Gastroesophageal sphincter (tissue), 2 donors: Measurements from ENCODE around the gene NRP2.

Source experiments
- POLR2A ChIP-seq, 2 donors: fragments of 450-650 bp; IDR thresholded peaks; one replicate each; pipeline ENCODE4 v1.6.1; 2017; ENCODE audit warnings: antibody characterized with exemption in 2 of 2, mild to moderate bottlenecking in 2 of 2, moderate library complexity in 1 of 2
- POLR2AphosphoS5 ChIP-seq: sonication (generic); formaldehyde crosslinking; IDR thresholded peaks from one replicate; pipeline ENCODE4 v1.6.1; 2017; ENCODE audit warnings: antibody characterized with exemption

DNA sequence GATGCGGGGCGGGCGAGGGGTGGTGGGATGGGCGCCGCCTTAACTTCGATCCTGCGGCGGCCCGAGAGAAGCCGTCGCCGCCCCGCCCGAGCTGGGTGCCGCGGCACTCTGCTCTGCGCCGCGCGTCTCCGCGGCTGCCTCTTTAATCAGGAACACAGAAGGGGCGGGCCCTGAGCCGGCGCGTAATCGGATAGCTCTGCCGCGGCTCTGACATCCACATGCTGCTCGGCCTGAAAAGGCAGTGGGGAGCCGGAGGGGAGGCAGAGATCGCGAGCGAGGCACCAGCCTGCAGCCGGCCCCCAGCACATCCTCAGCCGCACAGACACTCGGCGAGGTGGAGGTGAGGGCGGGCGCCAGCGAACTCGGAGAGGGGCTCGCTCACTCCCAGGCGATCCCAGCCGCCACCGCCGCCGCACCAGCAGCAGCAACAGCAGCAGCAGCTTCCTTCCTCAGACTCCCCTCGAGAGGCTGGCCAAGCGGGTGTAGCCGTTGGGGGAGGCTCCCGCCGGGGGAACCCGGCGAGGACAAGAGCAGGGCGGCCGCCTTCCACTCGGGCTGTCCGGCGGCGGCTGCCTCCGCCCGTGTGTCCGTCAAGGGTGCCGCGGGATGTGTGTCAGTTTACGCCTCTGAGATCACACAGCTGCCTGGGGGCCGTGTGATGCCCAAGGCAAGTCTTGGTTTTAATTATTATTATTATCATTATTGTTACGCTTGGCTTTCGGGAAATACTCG, at the start of gene NRP2:
- TF ChIP-seq POLR2AphosphoS5 (peak; percentile 99), POLR2A (IDR thresholded peaks at IDR 0.05) (peak; percentile 98 to 99)
